Esophagus squamous epithelium (tissue), 4 donors: ENCODE data around the gene PLN.

ENCODE experiments used
- POLR2A ChIP-seq, 4 donors: fragments of 450-650 bp; IDR thresholded peaks; one replicate each; pipeline ENCODE4 v1.6.1; 2017; ENCODE audit warnings: antibody characterized with exemption in 4 of 4, mild to moderate bottlenecking in 4 of 4, moderate library complexity in 3 of 4
- TF ChIP-seq, protein P1 (sequence below), 6 experiments: fragments of 450-650 bp in 4 of 6; fragments of 200-600 bp in 2 of 6; sonication (generic) in 2 of 6; IDR thresholded peaks; one replicate each; pipeline ENCODE4 v1.5.1; 2016 to 2019; ENCODE audit warnings: antibody characterized with exemption in 6 of 6, mild to moderate bottlenecking in 4 of 6, moderate library complexity in 4 of 6

DNA sequence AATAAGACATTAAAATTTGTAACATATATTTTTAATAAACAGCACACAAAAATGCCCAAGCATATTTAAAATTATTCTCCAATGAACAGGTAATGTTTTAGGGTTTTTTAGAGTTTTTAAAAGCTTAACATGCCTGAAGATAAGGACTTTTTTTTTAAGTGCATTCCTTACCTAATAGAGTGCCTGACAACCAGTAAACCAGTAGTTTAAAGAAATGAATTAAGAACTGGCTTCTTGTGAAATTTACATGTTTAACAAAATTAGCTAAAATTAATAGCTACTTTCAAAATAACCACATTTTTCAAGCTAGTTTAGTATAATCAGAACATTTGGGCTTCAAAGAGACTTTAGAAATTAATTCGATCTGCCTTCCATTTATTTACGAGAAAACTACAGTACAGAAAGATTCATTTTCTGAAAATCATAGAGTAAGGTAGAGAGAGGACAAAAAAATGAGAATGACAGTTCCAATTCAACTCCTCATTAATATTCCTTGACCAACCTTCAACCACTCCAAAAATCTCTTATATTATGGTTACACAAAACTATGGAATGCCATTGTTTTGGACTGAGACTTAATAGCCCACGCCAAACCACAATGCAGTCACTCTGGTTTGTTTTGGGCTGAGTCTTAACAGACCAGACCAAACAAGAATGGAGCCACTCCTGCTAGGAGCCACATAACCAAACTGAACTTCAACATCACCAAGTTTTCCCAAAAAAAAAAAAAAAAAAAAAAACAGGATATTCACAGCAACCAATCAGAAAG, 5.7 kb upstream of the PLN start:
- TF ChIP-seq POLR2A (IDR thresholded peaks at IDR 0.05): no peak
- TF ChIP-seq, protein P1, sequence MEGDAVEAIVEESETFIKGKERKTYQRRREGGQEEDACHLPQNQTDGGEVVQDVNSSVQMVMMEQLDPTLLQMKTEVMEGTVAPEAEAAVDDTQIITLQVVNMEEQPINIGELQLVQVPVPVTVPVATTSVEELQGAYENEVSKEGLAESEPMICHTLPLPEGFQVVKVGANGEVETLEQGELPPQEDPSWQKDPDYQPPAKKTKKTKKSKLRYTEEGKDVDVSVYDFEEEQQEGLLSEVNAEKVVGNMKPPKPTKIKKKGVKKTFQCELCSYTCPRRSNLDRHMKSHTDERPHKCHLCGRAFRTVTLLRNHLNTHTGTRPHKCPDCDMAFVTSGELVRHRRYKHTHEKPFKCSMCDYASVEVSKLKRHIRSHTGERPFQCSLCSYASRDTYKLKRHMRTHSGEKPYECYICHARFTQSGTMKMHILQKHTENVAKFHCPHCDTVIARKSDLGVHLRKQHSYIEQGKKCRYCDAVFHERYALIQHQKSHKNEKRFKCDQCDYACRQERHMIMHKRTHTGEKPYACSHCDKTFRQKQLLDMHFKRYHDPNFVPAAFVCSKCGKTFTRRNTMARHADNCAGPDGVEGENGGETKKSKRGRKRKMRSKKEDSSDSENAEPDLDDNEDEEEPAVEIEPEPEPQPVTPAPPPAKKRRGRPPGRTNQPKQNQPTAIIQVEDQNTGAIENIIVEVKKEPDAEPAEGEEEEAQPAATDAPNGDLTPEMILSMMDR (IDR thresholded peaks at IDR 0.05): no peak
